K562 (cell line): Measurements from ENCODE around the gene CFAP126. TPM values are rescaled to one million over a fixed set of nuclear protein-coding genes. Genes with fewer than 3 reads are reported as not detected.
A peak's percentile ranks its signal among the peaks of the same experiment; 100 is the strongest.

Experiments used
- DDX20 ChIP-seq: fragments of 450-650 bp; IDR thresholded peaks from 2 replicates; pipeline ENCODE4 v1.6.1; 2016; ENCODE audit warnings: missing genetic modification characterization, low read depth, mild to moderate bottlenecking, missing compliant biosample characterization, moderate library complexity
- GTF2B ChIP-seq: IDR thresholded peaks from 2 replicates; pipeline ENCODE4 v1.6.1; 2011; ENCODE audit not compliant: insufficient read length; ENCODE audit errors: extremely low read depth
- GTF3C2 ChIP-seq: IDR thresholded peaks from 3 replicates; pipeline ENCODE4 v1.6.1; 2011; ENCODE audit warnings: borderline replicate concordance, mild to moderate bottlenecking, moderate library complexity; ENCODE audit not compliant: insufficient read length; ENCODE audit errors: extremely low read depth
- ILF3 ChIP-seq: fragments of 450-650 bp; IDR thresholded peaks from 2 replicates; pipeline ENCODE4 v1.6.1; 2018; ENCODE audit warnings: antibody characterized with exemption, mild to moderate bottlenecking, moderate library complexity, borderline replicate concordance
- MAX ChIP-seq: sonication (generic); formaldehyde crosslinking; IDR thresholded peaks from 2 replicates; pipeline ENCODE4 v1.9.0; 2022; ENCODE audit warnings: mild to moderate bottlenecking, missing genetic modification reagents
- MCM2 ChIP-seq: fragments of 450-650 bp; IDR thresholded peaks from 2 replicates; pipeline ENCODE4 v1.6.1; 2017; ENCODE audit warnings: low read depth, mild to moderate bottlenecking
- PHB ChIP-seq: fragments of 250-450 bp; sonication (Bioruptor Pico); IDR thresholded peaks from 2 replicates; pipeline ENCODE4 v1.5.0; 2021
- RFX5 ChIP-seq: IDR thresholded peaks from 2 replicates; pipeline ENCODE4 v1.6.1; 2011; ENCODE audit warnings: low read depth, mild to moderate bottlenecking, improper control_type of control experiment, low read length
- TCFL5 ChIP-seq: fragments of 250-450 bp; sonication (Bioruptor Pico); conservative IDR thresholded peaks from 2 replicates; pipeline ENCODE4 v1.6.1; 2021; ENCODE audit warnings: mild to moderate bottlenecking, moderate library complexity, matching md5 sums
- ZNF695 ChIP-seq: fragments of 450-650 bp; formaldehyde crosslinking; IDR thresholded peaks from 2 replicates; pipeline ENCODE4 v1.4.0; 2020; ENCODE audit warnings: mild to moderate bottlenecking, moderate library complexity
- polyA plus RNA-seq, 8 experiments: library from polyadenylated mRNA; depleted of rRNA in 4 of 8; stranded (reverse) in 5 of 8; unstranded in 3 of 8; fragments of >200 nt; fragmentation: Nextera tagmentation in 2 of 8; fragmentation: Illumina TruSeq in 1 of 8; extraction: Ambion mirVana in 2 of 8; extraction: Trizol in 1 of 8; gene quantifications; 2 replicates each; pipeline versions ENCODE4 v1.2.1 to v1.2.3, GENCODE V29; 2011 to 2014; ENCODE audit warnings: inconsistent platforms in 1 of 8, missing spikeins in 1 of 8
- total RNA-seq, 7 experiments: library from RNA; depleted of rRNA in 6 of 7; stranded (reverse); fragments of >200 nt in 6 of 7; fragmentation: Illumina TruSeq in 2 of 7; extraction: Trizol in 2 of 7; gene quantifications; 2 replicates each; pipeline versions ENCODE4 v1.2.1 to v1.2.3, GENCODE V29; 2011 to 2021; ENCODE audit warnings: low replicate concordance in 1 of 7
- TF ChIP-seq, protein P1 (sequence below): fragments of 250-450 bp; sonication (Bioruptor Pico); IDR thresholded peaks from 2 replicates; pipeline ENCODE4 v1.8.0; 2021; ENCODE audit warnings: moderate library complexity, mild to moderate bottlenecking, inconsistent platforms
- TF ChIP-seq, protein P2 (sequence below), 2 experiments: fragments of 450-650 bp; IDR thresholded peaks; 2 replicates each; pipeline ENCODE4 v1.6.1; 2016; ENCODE audit warnings: mild to moderate bottlenecking in 2 of 2, borderline replicate concordance in 1 of 2, low read depth in 1 of 2, moderate library complexity in 1 of 2

CFAP126 gene
- total and polyA plus RNA-seq, 9 of the 15 experiments (the other 6 are each of a cell fraction or from before 2014, with no cell fraction given), result not detected

DNA sequence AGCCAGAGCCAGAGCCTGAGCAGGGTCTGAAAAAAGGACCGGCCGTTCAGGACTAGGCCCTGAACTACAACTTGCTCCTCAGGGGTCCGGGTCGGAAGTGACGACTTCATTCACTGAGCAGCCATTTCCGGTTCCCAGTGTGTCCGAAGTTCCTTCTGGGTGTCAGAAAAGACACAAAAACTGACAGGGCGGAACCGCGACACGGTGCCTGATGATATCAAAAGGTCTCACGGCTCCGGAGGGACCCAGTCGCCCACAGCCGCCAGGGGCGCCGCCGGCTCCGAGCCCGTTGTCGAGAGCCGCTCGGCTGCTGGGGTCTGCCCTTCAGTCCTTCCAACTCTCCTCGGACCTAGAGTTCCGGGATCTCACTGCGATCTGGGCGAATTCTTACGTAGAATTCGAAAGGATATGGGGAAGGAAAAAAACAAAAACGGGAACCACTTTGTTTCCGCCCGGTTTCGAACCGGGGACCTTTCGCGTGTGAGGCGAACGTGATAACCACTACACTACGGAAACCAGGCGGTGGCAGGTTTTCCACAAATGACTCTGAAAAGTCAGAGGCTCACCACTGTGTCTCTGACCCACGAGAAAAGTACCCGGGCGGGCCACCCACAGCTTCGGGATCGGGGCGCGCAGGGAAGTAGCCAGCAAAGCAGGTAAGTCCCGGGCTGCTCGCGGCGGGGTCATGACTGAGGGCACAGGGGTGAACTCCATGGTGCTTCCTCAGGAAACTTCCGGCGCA lies 31.8 kb upstream of the CFAP126 start (continued):
- TF ChIP-seq, protein P1, sequence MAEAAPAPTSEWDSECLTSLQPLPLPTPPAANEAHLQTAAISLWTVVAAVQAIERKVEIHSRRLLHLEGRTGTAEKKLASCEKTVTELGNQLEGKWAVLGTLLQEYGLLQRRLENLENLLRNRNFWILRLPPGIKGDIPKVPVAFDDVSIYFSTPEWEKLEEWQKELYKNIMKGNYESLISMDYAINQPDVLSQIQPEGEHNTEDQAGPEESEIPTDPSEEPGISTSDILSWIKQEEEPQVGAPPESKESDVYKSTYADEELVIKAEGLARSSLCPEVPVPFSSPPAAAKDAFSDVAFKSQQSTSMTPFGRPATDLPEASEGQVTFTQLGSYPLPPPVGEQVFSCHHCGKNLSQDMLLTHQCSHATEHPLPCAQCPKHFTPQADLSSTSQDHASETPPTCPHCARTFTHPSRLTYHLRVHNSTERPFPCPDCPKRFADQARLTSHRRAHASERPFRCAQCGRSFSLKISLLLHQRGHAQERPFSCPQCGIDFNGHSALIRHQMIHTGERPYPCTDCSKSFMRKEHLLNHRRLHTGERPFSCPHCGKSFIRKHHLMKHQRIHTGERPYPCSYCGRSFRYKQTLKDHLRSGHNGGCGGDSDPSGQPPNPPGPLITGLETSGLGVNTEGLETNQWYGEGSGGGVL, result no peak
- TF ChIP-seq RFX5 (peak; percentile 54; the same call in 1 of the 2 replicates), MAX (CRISPR knock-in tag) (peak; percentile 79), PHB (CRISPR knock-in tag) (no peak), MCM2 (no peak), GTF3C2 (peak; percentile 83), TCFL5 (no peak), ZNF695 (CRISPR knock-in tag) (no peak), GTF2B (peak; percentile 47), ILF3 (peak; percentile 63), DDX20 (tag) (no peak)
- TF ChIP-seq, protein P2, sequence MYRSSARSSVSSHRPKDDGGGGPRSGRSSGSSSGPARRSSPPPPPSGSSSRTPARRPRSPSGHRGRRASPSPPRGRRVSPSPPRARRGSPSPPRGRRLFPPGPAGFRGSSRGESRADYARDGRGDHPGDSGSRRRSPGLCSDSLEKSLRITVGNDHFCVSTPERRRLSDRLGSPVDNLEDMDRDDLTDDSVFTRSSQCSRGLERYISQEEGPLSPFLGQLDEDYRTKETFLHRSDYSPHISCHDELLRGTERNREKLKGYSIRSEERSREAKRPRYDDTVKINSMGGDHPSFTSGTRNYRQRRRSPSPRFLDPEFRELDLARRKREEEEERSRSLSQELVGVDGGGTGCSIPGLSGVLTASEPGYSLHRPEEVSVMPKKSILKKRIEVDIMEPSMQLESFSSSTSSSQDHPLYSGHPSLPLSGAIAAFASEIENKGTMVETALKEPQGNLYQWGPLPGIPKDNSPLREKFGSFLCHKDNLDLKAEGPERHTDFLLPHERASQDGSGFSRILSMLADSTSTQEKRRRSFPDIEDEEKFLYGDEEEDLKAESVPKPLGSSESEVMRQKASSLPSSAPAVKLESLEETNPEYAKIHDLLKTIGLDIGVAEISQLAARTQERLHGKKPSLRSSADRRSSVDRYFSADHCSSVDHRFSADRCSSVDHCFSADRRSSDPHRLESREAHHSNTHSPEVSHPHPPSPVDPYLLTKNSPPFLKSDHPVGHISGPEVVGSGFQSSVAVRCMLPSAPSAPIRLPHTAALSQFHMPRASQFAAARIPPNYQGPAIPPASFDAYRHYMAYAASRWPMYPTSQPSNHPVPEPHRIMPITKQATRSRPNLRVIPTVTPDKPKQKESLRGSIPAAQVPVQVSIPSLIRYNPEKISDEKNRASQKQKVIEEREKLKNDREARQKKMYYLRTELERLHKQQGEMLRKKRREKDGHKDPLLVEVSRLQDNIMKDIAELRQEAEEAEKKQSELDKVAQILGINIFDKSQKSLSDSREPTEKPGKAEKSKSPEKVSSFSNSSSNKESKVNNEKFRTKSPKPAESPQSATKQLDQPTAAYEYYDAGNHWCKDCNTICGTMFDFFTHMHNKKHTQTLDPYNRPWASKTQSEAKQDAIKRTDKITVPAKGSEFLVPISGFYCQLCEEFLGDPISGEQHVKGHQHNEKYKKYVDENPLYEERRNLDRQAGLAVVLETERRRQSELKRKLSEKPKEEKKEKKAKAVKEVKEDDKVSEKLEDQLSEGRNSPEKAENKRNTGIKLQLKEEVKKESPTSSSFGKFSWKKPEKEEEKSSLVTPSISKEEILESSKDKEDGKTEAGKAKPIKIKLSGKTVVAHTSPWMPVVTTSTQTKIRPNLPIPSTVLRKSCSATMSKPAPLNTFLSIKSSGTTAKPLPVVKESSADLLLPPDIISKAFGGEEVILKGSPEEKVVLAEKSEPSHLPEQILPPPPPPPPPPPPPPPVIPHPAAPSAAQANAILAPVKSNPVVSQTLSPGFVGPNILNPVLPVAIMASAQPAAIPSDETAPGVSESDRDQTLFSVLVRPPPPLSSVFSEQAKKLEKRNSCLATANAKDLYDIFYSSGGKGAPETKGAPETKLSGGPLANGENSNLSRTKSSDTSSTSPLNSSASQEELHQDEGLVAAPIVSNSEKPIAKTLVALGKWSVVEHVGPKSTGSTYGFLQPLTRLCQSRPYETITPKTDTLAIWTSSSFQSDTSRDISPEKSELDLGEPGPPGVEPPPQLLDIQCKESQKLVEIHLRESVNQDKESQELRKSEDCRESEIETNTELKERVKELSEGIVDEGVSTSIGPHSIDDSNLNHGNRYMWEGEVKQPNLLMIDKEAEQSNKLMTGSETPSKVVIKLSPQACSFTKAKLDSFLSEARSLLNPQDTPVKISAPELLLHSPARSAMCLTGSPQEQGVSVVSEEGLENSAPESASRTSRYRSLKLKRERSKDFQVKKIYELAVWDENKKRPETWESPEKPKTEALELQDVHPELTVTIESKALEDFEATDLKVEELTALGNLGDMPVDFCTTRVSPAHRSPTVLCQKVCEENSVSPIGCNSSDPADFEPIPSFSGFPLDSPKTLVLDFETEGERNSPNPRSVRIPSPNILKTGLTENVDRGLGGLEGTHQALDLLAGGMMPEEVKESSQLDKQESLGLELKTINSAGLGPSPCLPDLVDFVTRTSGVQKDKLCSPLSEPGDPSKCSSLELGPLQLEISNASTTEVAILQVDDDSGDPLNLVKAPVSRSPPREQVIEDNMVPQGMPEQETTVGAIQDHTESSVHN (IDR thresholded peaks at IDR 0.05; ENCODE audit: borderline replicate concordance in 1 of 2, low read depth in 1 of 2), result no peak
